SK-N-SH (cell line): ENCODE data around the gene MOV10L1. TPM values are rescaled to one million over a fixed set of nuclear protein-coding genes. Genes with fewer than 3 reads are reported as not detected.

ENCODE experiments used
- CTCF ChIA-PET: fragments of 300-600, 350-600 bp; formaldehyde crosslinking; extraction: SDS; loops from one replicate; lab custom pipeline; 2021; lab: Yijun Ruan, JAX
- POLR2A ChIA-PET: fragments of 350-600 bp; sonication (Branson Sonifier 250); formaldehyde crosslinking; extraction: SDS; loops from one replicate; lab custom pipeline; 2020; ENCODE audit warnings: antibody characterized with exemption, inconsistent platforms; lab: Yijun Ruan, JAX
- DNase-seq: peaks from one replicate; pipeline ENCODE4 v3.0.0; 2012
- H2AFZ ChIP-seq: fragments of 200-600 bp; sonication (generic); 2 replicates; pipeline ENCODE4 v1.8.1; 2016; ENCODE audit warnings: antibody characterized with exemption, mild to moderate bottlenecking, low read depth
- H3F3A ChIP-seq: fragments of 200-600 bp; sonication (generic); replicated peaks from 2 replicates; pipeline ENCODE3; 2016; ENCODE audit warnings: antibody characterized with exemption, mild to moderate bottlenecking; ENCODE audit not compliant: insufficient read depth
- H3K27ac ChIP-seq, 2 experiments: fragments of 200-500 bp in 1 of 2; fragments of 200-600 bp in 1 of 2; sonication (Bioruptor generic) in 1 of 2; sonication (generic), shearing (Covaris generic) in 1 of 2; 2 replicates each; pipeline versions ENCODE4 v1.5.1 to v1.6.1; 2014 to 2016; ENCODE audit warnings: low read depth in 2 of 2, inconsistent platforms in 1 of 2, low read length in 1 of 2, mild to moderate bottlenecking in 1 of 2, mixed read lengths in 1 of 2
- H3K27me3 ChIP-seq: fragments of 200-600 bp; sonication (generic), shearing (Covaris generic); 2 replicates; pipeline ENCODE4 v1.6.1; 2016; ENCODE audit warnings: mixed run types; ENCODE audit not compliant: insufficient read depth
- H3K36me3 ChIP-seq, 2 experiments: fragments of 200-500 bp in 1 of 2; fragments of 200-600 bp in 1 of 2; sonication (Bioruptor generic) in 1 of 2; sonication (generic) in 1 of 2; replicated peaks in 1 of 2; 2 replicates each; pipeline versions ENCODE3 to v1.5.1; 2014 to 2016; ENCODE audit warnings: low read length in 1 of 2, mild to moderate bottlenecking in 1 of 2; ENCODE audit not compliant: insufficient read depth in 2 of 2, control insufficient read depth in 1 of 2
- H3K4me1 ChIP-seq, 2 experiments: fragments of 200-500 bp in 1 of 2; fragments of 200-600 bp in 1 of 2; sonication (Bioruptor generic) in 1 of 2; sonication (generic), shearing (Covaris generic) in 1 of 2; 2 replicates each; pipeline versions ENCODE4 v1.5.1 to v1.6.1; 2014 to 2016; ENCODE audit warnings: low read depth in 1 of 2, low read length in 1 of 2, mixed run types in 1 of 2; ENCODE audit not compliant: insufficient read depth in 2 of 2, control insufficient read depth in 1 of 2
- H3K4me2 ChIP-seq: fragments of 200-600 bp; sonication (generic), shearing (Covaris generic); 2 replicates; pipeline ENCODE4 v1.6.1; 2017; ENCODE audit warnings: mixed run types
- H3K4me3 ChIP-seq, 2 experiments: fragments of 200-500 bp in 1 of 2; fragments of 200-600 bp in 1 of 2; sonication (Bioruptor generic) in 1 of 2; sonication (generic), shearing (Covaris generic) in 1 of 2; 2 replicates each; pipeline versions ENCODE4 v1.5.1 to v1.8.1; 2014 to 2016; ENCODE audit warnings: low read depth in 2 of 2, inconsistent platforms in 1 of 2, low read length in 1 of 2, mild to moderate bottlenecking in 1 of 2, mixed read lengths in 1 of 2, moderate library complexity in 1 of 2
- H3K79me2 ChIP-seq: fragments of 200-600 bp; sonication (generic); 2 replicates; pipeline ENCODE4 v1.8.1; 2017; ENCODE audit warnings: mild to moderate bottlenecking; ENCODE audit not compliant: insufficient read depth
- H3K9ac ChIP-seq: fragments of 200-600 bp; sonication (generic); 2 replicates; pipeline ENCODE4 v1.6.1; 2017; ENCODE audit warnings: mixed run types
- H3K9me2 ChIP-seq: fragments of 200-600 bp; sonication (generic); 2 replicates; pipeline ENCODE4 v1.6.1; 2017; ENCODE audit warnings: mixed run types
- H3K9me3 ChIP-seq: fragments of 200-600 bp; sonication (generic); 2 replicates; pipeline ENCODE4 v1.6.1; 2017; ENCODE audit warnings: mixed run types, mild to moderate bottlenecking, moderate library complexity
- H4K20me1 ChIP-seq: fragments of 200-600 bp; sonication (generic); 2 replicates; pipeline ENCODE4 v1.6.1; 2017; ENCODE audit warnings: mild to moderate bottlenecking, mixed run types; ENCODE audit not compliant: insufficient read depth
- FOXJ3 ChIP-seq: sonication (generic); formaldehyde crosslinking; IDR thresholded peaks from 2 replicates; pipeline ENCODE4 v1.5.1; 2020; ENCODE audit warnings: mild to moderate bottlenecking, missing genetic modification reagents
- IRF3 ChIP-seq: fragments of 150-350 bp; IDR thresholded peaks from 2 replicates; pipeline ENCODE4 v1.6.1; 2016; ENCODE audit warnings: mild to moderate bottlenecking, low read depth, low read length
- RCOR1 ChIP-seq: fragments of 150-350 bp; IDR thresholded peaks from 2 replicates; pipeline ENCODE4 v1.6.1; 2017; ENCODE audit warnings: antibody characterized with exemption, low read length
- TAF1 ChIP-seq: IDR thresholded peaks from 2 replicates; pipeline ENCODE4 v1.6.1; 2012; ENCODE audit warnings: low read depth, mild to moderate bottlenecking, low read length, moderate library complexity, borderline replicate concordance
- YY1 ChIP-seq: IDR thresholded peaks from 2 replicates; pipeline ENCODE4 v1.4.0; 2012; ENCODE audit warnings: low read depth, mild to moderate bottlenecking
- WGBS: methylation state at CpG from one replicate; pipeline ENCODE4 v1.1.6; 2017; ENCODE audit warnings: low lambda C conversion rate; 5-methylcytosine and 5-hydroxymethylcytosine counted together
- polyA plus RNA-seq, 3 experiments: library from polyadenylated mRNA; depleted of rRNA; stranded (reverse); fragments of >200 nt; gene quantifications; 2 replicates each; pipeline ENCODE4 v1.2.3, GENCODE V29; 2012
- TF ChIP-seq, protein P1 (sequence below): fragments of 200-600 bp; sonication (generic); IDR thresholded peaks from 2 replicates; pipeline ENCODE4 v1.6.1; 2017; ENCODE audit warnings: antibody characterized with exemption, mild to moderate bottlenecking, moderate library complexity

Gene MOV10L1
- polyA plus RNA-seq, 1 of the 3 experiments (the other 2 are of a cell fraction): 2.1 TPM

DNA sequence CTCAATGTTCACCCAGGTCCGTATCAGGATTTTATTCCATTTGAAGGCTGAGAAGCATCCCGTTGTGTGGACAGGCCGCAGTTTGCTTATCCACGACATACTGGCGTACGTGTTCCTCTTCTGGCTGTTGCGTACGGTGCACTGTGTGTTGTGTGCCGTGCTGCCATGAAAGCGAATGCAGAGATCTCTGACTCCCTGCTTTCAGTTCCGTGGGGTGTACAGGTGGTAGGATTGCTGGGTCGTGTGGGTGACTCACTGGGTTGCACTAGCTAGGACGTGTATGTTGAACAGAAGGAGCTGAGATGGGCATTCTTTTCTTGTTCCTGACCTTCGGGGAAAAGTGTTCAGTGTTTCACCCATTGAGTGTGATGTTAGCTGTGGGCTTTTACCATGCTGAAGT lies 121.3 kb downstream of the MOV10L1 start:
- TF ChIP-seq YY1: no peak
- TF ChIP-seq, protein P1, sequence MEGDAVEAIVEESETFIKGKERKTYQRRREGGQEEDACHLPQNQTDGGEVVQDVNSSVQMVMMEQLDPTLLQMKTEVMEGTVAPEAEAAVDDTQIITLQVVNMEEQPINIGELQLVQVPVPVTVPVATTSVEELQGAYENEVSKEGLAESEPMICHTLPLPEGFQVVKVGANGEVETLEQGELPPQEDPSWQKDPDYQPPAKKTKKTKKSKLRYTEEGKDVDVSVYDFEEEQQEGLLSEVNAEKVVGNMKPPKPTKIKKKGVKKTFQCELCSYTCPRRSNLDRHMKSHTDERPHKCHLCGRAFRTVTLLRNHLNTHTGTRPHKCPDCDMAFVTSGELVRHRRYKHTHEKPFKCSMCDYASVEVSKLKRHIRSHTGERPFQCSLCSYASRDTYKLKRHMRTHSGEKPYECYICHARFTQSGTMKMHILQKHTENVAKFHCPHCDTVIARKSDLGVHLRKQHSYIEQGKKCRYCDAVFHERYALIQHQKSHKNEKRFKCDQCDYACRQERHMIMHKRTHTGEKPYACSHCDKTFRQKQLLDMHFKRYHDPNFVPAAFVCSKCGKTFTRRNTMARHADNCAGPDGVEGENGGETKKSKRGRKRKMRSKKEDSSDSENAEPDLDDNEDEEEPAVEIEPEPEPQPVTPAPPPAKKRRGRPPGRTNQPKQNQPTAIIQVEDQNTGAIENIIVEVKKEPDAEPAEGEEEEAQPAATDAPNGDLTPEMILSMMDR: no peak
- TF ChIP-seq TAF1: no peak
- no peak for TF ChIP-seq FOXJ3
- no peak for TF ChIP-seq RCOR1
- no peak for TF ChIP-seq IRF3
- Histone ChIP-seq H4K20me1 (peaks cover 17% of the 10 kb centered on the region; the same call in 1 of the 2 replicates), H3K4me1 (peaks cover 0 to 15% of the 10 kb centered on the region in 2 experiments; a peak in 1 of 4 replicates), H3K9me3 (no peaks in the 10 kb centered on the region), H3K9ac (no peak overlapping the region), H3F3A (peaks cover 14% of the 10 kb centered on the region), H3K4me3 (no peak overlapping the region), H3K27me3 (no peaks in the 10 kb centered on the region), H3K4me2 (no peak overlapping the region), H3K9me2 (no peaks in the 10 kb centered on the region), H3K36me3 (peaks cover 41 to 49% of the 10 kb centered on the region in 2 experiments), H2AFZ (no peak overlapping the region), H3K27ac (no peak overlapping the region), H3K79me2 (peaks cover 32% of the 10 kb centered on the region)
- no peak for DNase-seq
- ChIA-PET CTCF (interaction anchor here (1.0 to 1.9 kb wide), 7 partner anchors 9 to 131 kb away, joined by 3 to 16 read pairs (median 5); no protein-coding TSS in a partner anchor), POLR2A (no interaction called here)
- 92% methylated on average over 14 of the region's 14 CpGs for WGBS

Other genes starting within 250 kb of the MOV10L1 start
- gene ZBED4, start 236.2 kb upstream of the MOV10L1 start, polyA plus RNA-seq (2012; rRNA removed): 6.8 and 7.9 TPM in 2 replicates
- gene ALG12, start 171.6 kb upstream of the MOV10L1 start, polyA plus RNA-seq (2012; rRNA removed): 7.5 and 9.9 TPM in 2 replicates
- 92.5 and 113 TPM in 2 replicates for gene CRELD2, start 171.4 kb upstream of the MOV10L1 start, polyA plus RNA-seq (2012; rRNA removed)
- 9.9 and 15.3 TPM in 2 replicates for gene PIM3, start 129.2 kb upstream of the MOV10L1 start, polyA plus RNA-seq (2012; rRNA removed)
- not detected in 2 replicates for gene IL17REL, start 77.2 kb upstream of the MOV10L1 start, polyA plus RNA-seq (2012; rRNA removed)
- gene TTLL8, start 31.7 kb upstream of the MOV10L1 start, polyA plus RNA-seq (2012; rRNA removed): not detected in 2 replicates
- not detected in 2 replicates for gene MLC1, start 4.6 kb upstream of the MOV10L1 start, polyA plus RNA-seq (2012; rRNA removed)
- 1.3 and 2.4 TPM in 2 replicates for gene PANX2, start 80.7 kb downstream of the MOV10L1 start, polyA plus RNA-seq (2012; rRNA removed)
- gene TRABD, start 95.9 kb downstream of the MOV10L1 start, polyA plus RNA-seq (2012; rRNA removed): 36.7 and 50.6 TPM in 2 replicates
- 23.3 and 26.7 TPM in 2 replicates for gene SELENOO, start 111.0 kb downstream of the MOV10L1 start, polyA plus RNA-seq (2012; rRNA removed)
- 40.4 and 42.8 TPM in 2 replicates for gene TUBGCP6, start 155.0 kb downstream of the MOV10L1 start, polyA plus RNA-seq (2012; rRNA removed)
- 51.9 and 55.1 TPM in 2 replicates for gene HDAC10, start 161.3 kb downstream of the MOV10L1 start, polyA plus RNA-seq (2012; rRNA removed)
- gene MAPK12, start 171.7 kb downstream of the MOV10L1 start, polyA plus RNA-seq (2012; rRNA removed): 118 TPM in 2 replicates
- 36.0 and 38.3 TPM in 2 replicates for gene MAPK11, start 180.4 kb downstream of the MOV10L1 start, polyA plus RNA-seq (2012; rRNA removed)
- 85.8 and 108 TPM in 2 replicates for gene PLXNB2, start 217.6 kb downstream of the MOV10L1 start, polyA plus RNA-seq (2012; rRNA removed)
- 5.6 and 5.8 TPM in 2 replicates for gene DENND6B, start 237.0 kb downstream of the MOV10L1 start, polyA plus RNA-seq (2012; rRNA removed)